NCI-H748 treated with DMSO at 0.1 percent for 48 hours (cell line): ENCODE measurements around the gene AVEN.

ENCODE experiments used
- DNase-seq: peaks from one replicate; lab custom pipeline; 2025; lab: John Stamatoyannopoulos, UW

AVEN gene

DNA sequence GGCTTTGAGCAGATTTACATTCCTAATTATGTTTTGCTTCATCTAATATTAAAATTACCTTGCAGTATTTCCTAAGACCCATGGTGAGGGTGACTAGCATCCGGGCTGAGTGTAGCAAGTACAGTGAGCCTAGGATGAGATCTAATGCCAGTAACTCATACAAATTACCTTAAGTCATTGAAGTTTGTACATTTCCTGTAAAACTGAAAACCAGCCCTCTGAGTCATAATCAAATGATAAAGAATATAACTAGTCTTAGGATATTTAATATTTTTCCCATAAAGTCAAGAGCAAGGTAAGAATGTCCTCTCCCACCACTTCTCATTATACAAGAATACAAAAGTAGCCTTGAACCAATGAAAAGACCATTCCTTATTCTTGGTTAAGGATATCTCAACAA, 125.5 kb downstream of the AVEN start:
- DNase-seq: no peak

DNA sequence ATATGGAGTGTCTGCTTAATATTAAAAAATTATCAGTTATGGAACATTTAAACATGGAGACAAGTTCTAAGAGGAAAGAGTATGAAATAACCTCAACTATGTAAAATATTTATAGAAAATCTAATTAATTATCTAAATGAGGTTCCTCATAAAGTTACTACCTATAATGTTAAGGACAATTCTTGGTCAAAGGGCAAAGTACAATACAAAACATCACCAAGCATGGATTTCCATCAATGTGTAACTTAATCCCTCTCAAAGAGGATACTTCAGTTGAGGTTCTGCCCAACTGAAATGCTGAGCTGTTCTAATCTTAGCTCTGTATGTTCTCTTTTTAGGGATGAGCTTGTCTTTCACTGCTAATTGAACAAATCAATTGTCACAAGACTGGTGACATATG, 126.7 kb downstream of the AVEN start:
- no peak for DNase-seq

- DNase-seq: no peak
Measured at GRCh38 chr15:33910741-33911140, 128.3 kb downstream of the AVEN start.

DNA sequence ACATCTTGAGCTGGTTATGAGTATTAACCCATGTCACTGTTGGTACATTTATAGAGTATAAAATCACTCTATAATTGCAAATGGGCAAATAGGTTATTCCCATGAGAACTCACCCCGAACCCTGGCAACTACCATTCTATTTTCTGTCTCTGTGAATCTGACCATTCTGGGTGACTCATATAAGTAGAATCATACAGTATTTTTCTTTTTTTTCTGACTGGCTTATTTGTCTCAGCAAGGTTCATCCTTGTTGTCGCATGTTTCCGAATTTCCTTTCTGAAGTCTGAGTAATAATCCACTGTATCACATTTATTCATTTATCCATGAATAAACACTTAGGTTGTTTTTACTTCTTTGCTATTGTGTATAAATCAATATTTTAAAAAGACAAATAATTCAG, 130.6 kb downstream of the AVEN start:
- DNase-seq: no peak

GRCh38 chr15:33907326-33907725, 131.7 kb downstream of the AVEN start:
- no peak for DNase-seq

DNA sequence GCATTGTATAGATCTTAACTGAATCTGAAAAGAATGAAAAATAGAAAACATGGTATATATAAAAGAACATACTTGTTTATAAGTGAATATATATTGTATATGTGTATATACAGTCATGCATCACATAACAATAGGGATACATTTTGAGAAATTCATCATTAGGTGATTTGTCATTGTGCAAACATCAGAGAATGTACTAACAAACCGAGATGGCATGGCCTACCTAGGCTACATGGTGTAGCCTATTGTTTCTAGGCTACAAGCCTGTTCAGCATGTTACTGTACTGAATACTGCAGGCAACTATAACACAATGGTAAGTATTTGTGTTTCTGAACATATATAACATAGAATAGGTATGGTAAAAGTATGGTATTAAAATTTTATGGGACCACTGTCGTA, 135.3 kb downstream of the AVEN start:
- DNase-seq: no peak

DNA sequence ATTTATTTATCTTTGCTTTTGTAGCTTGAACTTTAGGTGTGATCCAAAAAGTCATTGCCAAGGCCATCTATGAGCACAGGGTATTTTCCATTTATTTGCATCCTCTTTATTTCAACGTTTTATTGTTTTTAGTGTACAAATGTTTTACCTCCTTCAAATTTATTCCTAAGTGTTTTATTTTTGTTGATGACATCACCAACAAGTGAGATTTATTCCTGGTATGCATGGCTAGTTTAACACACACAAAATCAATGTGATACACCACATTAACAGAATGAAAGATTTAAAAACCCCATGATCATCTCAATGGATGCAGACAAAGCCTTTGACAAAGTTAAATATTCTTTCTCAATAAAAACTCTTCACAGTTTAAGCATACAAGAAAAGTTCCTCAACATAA, 137.0 kb downstream of the AVEN start:
- no peak for DNase-seq

DNA sequence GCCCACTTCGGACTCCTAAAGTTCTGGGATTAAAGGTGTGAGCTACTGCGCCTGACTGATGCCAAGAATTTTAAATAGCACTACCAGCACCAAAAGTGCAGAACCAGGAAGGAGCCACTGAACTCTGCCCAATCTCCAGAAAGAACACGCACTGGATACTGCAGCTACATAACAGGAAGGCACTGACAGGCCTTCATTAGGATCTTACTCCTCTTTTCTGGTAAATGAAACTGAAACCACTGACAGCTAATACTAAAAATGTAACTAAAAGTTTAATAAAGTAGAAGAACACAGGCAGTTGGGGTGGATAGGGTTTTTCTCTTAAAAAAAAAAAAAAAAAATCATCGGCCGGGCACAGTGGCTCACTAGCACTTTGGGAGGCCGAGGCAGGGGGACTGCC, 144.8 kb downstream of the AVEN start:
- no peak for DNase-seq

- DNase-seq: no peak
Measured at GRCh38 chr15:33888176-33888575, 150.8 kb downstream of the AVEN start.

GRCh38 chr15:33882921-33883320, 156.1 kb downstream of the AVEN start:
- no peak for DNase-seq

DNA sequence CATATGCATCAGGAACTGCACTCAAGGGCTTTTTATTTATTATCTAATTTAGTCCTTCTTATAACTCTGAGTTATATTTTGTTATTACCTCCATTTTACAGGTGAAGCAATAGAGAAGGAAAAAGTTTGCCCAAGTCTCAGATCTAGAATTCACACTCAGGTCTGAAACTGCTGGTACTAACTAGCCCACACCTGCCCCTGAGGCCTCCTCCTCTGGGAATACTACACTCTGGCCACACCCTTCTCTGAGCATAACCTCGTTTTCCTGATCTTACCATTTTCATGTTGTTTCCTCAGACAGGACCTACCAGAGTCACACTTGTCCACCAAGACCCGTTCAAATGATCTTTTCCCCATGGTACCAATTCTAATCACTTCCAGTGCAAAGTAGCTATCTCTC, 164.8 kb downstream of the AVEN start:
- no peak for DNase-seq

GRCh38 chr15:33872416-33873106, 166.4 kb downstream of the AVEN start:
- DNase-seq: no peak

DNA sequence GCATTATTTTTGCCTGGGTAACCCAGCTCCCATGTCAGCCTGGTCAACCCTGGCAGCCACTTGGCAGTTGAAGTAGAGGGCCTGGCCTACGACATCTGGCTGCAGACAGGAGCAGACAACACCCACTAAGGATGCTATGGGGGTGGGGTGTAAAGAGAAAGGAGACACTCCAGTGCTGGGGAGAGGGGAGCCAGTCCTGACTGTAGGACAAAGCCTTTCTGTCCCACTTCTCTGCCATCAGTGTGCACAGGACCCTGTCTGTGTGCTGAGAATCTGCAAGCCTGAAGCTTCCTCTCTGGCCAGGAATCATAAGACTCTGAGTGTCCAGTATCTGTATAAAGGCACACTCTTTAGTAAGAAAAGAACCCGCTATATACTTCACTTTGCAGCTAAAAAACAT, 167.0 kb downstream of the AVEN start:
- DNase-seq: no peak

DNA sequence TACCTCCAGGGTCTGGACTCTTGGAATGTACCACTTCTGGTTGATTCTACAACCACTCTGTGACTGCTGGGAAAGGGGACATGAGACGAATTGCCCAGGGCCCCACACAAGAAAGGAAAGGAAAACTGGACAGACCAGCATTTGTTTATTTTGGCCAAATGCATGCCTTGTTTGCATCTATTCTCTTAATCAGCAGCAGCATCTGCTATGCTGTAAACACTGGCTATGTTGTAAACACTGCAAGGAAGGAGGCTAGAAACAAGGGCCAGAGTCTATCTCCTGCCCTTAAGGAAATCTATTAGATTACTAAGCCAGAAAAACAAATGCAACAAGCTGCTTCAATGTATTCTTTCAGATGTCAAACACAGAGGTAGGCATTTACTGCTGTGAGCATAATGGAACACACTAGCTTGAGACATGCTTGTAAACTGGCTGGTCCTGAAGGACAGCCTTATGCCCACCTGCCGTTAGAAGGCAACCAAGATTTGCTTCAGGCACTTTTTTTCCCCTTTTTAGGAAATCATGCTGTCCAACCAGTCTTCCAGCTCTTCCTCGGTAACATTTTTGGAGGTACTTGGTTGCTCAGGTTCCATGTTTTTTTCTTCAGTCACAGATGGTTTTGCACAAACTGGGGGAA, 172.8 kb downstream of the AVEN start:
- DNase-seq: no peak

GRCh38 chr15:33865416-33865815, 173.6 kb downstream of the AVEN start:
- DNase-seq: no peak

- DNase-seq: no peak
Measured at GRCh38 chr15:33864360-33865075, 174.5 kb downstream of the AVEN start.

GRCh38 chr15:33860754-33861153, 178.2 kb downstream of the AVEN start:
- DNase-seq: no peak

- DNase-seq: no peak
Measured at GRCh38 chr15:33859992-33860545, 178.9 kb downstream of the AVEN start.

DNA sequence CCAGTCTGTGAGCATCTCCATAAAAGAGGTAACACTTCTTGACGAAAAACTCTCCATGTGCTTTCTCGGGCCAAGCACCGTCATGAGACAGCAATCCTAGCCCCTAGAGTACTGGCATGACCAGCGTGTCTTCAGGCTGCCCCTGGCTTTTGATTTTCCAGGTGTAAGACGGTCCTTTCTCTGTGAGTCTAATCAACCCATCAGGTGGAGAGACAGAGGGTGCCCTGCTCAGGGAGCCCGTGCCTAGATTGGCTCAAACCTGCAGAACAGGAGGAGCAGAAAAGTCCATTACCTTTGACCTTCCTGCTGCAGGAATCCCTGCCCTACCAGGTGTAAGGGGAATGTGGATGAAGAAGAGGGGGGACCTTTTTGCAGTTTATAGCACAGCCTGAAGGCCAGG, 180.2 kb downstream of the AVEN start:
- DNase-seq: no peak

DNA sequence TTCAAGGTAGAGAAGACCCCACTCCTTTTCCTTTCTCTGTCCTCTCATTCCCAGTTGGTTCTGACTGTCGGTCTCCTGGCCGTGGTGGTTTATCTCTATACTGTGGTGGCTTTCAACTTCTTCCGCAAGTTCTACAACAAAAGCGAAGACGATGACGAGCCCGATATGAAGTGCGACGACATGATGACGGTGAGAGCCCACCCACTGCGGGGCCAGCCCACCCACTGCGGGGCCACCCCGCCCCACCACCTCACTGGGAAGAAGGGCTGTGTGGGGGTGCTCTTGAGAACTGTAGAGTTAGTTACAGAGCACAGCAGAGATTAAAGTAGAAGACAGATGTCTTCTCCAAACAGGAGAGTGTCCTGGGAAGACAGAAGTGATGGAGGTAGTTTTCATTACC, 181.3 kb downstream of the AVEN start:
- DNase-seq: no peak

GRCh38 chr15:33852570-33852969, 186.4 kb downstream of the AVEN start:
- no peak for DNase-seq

GRCh38 chr15:33852094-33852493, 186.9 kb downstream of the AVEN start:
- no peak for DNase-seq

DNA sequence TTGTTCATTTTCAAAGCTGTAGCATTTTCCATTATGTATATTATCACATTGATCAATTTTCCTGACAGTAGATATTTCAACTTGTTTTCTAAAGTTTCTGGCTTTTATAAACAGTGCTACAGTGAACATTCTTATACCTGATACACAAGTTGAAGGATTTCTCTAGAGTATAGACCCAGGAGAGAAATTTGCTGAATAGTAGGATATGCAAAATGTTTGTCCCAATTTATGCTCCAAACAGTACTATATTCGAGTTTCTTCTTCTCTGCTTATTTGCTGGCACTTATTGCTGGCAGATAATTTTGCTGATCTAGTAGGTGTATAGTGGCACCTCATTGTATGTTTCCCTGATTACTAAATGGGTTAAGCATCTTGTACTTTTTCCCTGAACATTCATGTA, 187.9 kb downstream of the AVEN start:
- DNase-seq: no peak
